Vagina (tissue), 2 donors: ENCODE data around the gene CMTR2. TPM values are rescaled to one million over a fixed set of nuclear protein-coding genes. Genes with fewer than 3 reads are reported as not detected.
A peak's percentile ranks its signal among the peaks of the same experiment; 100 is the strongest.
"Not testable (repeated sequence)": the region's sequence is repeated elsewhere in the genome, so short reads cannot be mapped to it uniquely, and the experiment has no call there.

Experiments
- DNase-seq, 2 donors: peaks; one replicate each; pipeline ENCODE4 v3.0.0-alpha.2; 2017; ENCODE audit errors: extremely low spot score in 2 of 2
- H3K27ac ChIP-seq: fragments of 200-600 bp; sonication (generic); one replicate; pipeline ENCODE4 v1.5.1; 2019
- H3K27me3 ChIP-seq: fragments of 200-600 bp; sonication (generic); one replicate; pipeline ENCODE4 v1.5.1; 2019
- H3K36me3 ChIP-seq, 2 donors: fragments of 200-600 bp; sonication (generic); one replicate each; pipeline ENCODE4 v1.5.1; 2017 to 2019
- H3K4me1 ChIP-seq: fragments of 200-600 bp; sonication (generic); one replicate; pipeline ENCODE4 v1.5.1; 2019
- H3K4me3 ChIP-seq, 2 donors: fragments of 200-600 bp; sonication (generic); 1 replicate in 1 of 2; 2 replicates in 1 of 2; pipeline ENCODE4 v1.5.1; 2016 to 2019
- H3K9me3 ChIP-seq: fragments of 200-600 bp; sonication (generic); one replicate; pipeline ENCODE4 v1.5.1; 2019
- CTCF ChIP-seq, 3 experiments: fragments of 450-650 bp in 2 of 3; fragments of 200-600 bp in 1 of 3; sonication (generic) in 1 of 3; IDR thresholded peaks; one replicate each; pipeline ENCODE4 v1.5.1; 2017 to 2019; ENCODE audit warnings: antibody characterized with exemption in 3 of 3, mild to moderate bottlenecking in 2 of 3, moderate library complexity in 2 of 3
- POLR2A ChIP-seq, 2 donors: fragments of 450-650 bp; IDR thresholded peaks; one replicate each; pipeline ENCODE4 v1.6.1; 2017; ENCODE audit warnings: antibody characterized with exemption in 2 of 2, mild to moderate bottlenecking in 2 of 2, moderate library complexity in 2 of 2
- POLR2AphosphoS5 ChIP-seq, 2 donors: sonication (generic); formaldehyde crosslinking; IDR thresholded peaks; one replicate each; pipeline ENCODE4 v1.9.0; 2017; ENCODE audit warnings: antibody characterized with exemption in 2 of 2, mild to moderate bottlenecking in 2 of 2, low read depth in 1 of 2; ENCODE audit not compliant: insufficient read depth in 1 of 2
- intact Hi-C: fragments of 100-400 bp; cut with DNase I; formaldehyde crosslinking; loops from one replicate; pipeline ENCODE4 v1.15.1; 2023
- total RNA-seq: library from RNA; depleted of rRNA; stranded (reverse); fragments of >200 nt; gene quantifications from one replicate; pipeline ENCODE4 v1.2.3, GENCODE V29; 2016

Gene CMTR2
- total RNA-seq, 1 donor from 2014 or later, result 19.6 TPM

- intact Hi-C loops, result no loop called here
- Histone ChIP-seq H3K9me3 (no peaks in the 10 kb centered on the region), H3K4me1 (no peaks in the 10 kb centered on the region), H3K4me3 (no peak overlapping the region), H3K27ac (no peak overlapping the region), H3K36me3 (no peaks in the 10 kb centered on the region), H3K27me3 (no peaks in the 10 kb centered on the region)
- TF ChIP-seq CTCF (IDR thresholded peaks at IDR 0.05) (no peak), POLR2AphosphoS5 (IDR thresholded peaks at IDR 0.05; ENCODE audit: insufficient read depth in 1 of 2, low read depth in 1 of 2) (no peak), POLR2A (IDR thresholded peaks at IDR 0.05) (no peak)
- no peak for DNase-seq
Observed at GRCh38 chr16:71293919-71294318, 4.7 kb upstream of the CMTR2 start.

GRCh38 chr16:71292095-71292494 is 2.9 kb upstream of the CMTR2 start:
- H3K9me3 ChIP-seq, DNase-seq, H3K27me3 ChIP-seq, H3K36me3 ChIP-seq, H3K4me1 ChIP-seq, H3K27ac ChIP-seq, intact Hi-C loops, H3K4me3 ChIP-seq: not testable (repeated sequence)

GRCh38 chr16:71289732-71290062 is 495 bp upstream of the CMTR2 start:
- peaks cover 0 to 17% of the 10 kb centered on the region in 2 donors for H3K36me3 ChIP-seq
- peaks cover 9% of the 10 kb centered on the region for H3K4me1 ChIP-seq
- no peaks in the 10 kb centered on the region for H3K27me3 ChIP-seq
- no peak for DNase-seq
- H3K27ac ChIP-seq, result peak overlapping the region; percentile 81
- intact Hi-C loops, result no loop called here
- TF ChIP-seq POLR2AphosphoS5 (IDR thresholded peaks at IDR 0.05; ENCODE audit: insufficient read depth in 1 of 2, low read depth in 1 of 2) (no peak), POLR2A (IDR thresholded peaks at IDR 0.05) (no peak), CTCF (IDR thresholded peaks at IDR 0.05) (no peak)
- H3K9me3 ChIP-seq, result no peaks in the 10 kb centered on the region
- H3K4me3 ChIP-seq, result peak overlapping the region; percentile 73 to 76

- H3K9me3 ChIP-seq, result no peaks in the 10 kb centered on the region
- peak overlapping the region; percentile 73 to 76 for H3K4me3 ChIP-seq
- peaks cover 9% of the 10 kb centered on the region for H3K4me1 ChIP-seq
- intact Hi-C loops, result no loop called here
- no peaks in the 10 kb centered on the region for H3K27me3 ChIP-seq
- no peak for DNase-seq
- peak overlapping the region; percentile 81 for H3K27ac ChIP-seq
- peaks cover 0 to 23% of the 10 kb centered on the region in 2 donors for H3K36me3 ChIP-seq
- TF ChIP-seq POLR2A (IDR thresholded peaks at IDR 0.05) (no peak), CTCF (IDR thresholded peaks at IDR 0.05) (no peak), POLR2AphosphoS5 (IDR thresholded peaks at IDR 0.05; ENCODE audit: insufficient read depth in 1 of 2, low read depth in 1 of 2) (no peak)
Observed at GRCh38 chr16:71288570-71288889, 672 bp downstream of the CMTR2 start.

- TF ChIP-seq POLR2AphosphoS5 (IDR thresholded peaks at IDR 0.05; ENCODE audit: insufficient read depth in 1 of 2, low read depth in 1 of 2), result no peak
- no peak for TF ChIP-seq CTCF (IDR thresholded peaks at IDR 0.05)
- no peak for TF ChIP-seq POLR2A (IDR thresholded peaks at IDR 0.05)
- Histone ChIP-seq H3K27ac (no peak overlapping the region), H3K9me3 (no peaks in the 10 kb centered on the region), H3K27me3 (no peaks in the 10 kb centered on the region), H3K4me3 (peak overlapping the region; percentile 73 to 76), H3K36me3 (peaks cover 0 to 23% of the 10 kb centered on the region in 2 donors), H3K4me1 (peaks cover 9% of the 10 kb centered on the region)
- intact Hi-C loops, result no loop called here
- DNase-seq, result no peak
Observed at GRCh38 chr16:71287911-71288310, 1.3 kb downstream of the CMTR2 start.

DNA sequence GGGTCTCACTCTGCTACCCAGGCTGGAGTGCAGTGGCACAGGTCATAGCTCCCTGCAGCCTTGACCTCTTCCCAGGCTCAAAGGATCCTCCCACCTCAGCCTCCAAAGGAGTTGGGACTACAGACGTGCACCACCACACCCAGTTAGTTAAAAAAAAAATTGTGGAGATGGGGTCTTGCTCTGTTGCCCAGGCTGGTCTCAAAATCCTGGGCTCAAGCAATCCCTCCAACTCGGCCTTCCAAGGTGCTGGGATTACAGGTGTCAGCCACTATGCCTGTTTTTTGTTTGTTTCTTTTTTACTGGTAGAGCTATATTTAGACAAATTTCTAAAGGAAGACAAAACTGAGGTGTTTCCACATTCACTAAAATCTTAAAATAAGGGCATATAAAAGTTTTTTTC is 1.7 kb downstream of the CMTR2 start:
- DNase-seq, result no peak
- H3K4me1 ChIP-seq, result peaks cover 9% of the 10 kb centered on the region
- intact Hi-C loops, result no loop called here
- no peak overlapping the region for H3K4me3 ChIP-seq
- H3K9me3 ChIP-seq, result no peaks in the 10 kb centered on the region
- H3K27me3 ChIP-seq, result no peaks in the 10 kb centered on the region
- no peak overlapping the region for H3K27ac ChIP-seq
- TF ChIP-seq POLR2A (IDR thresholded peaks at IDR 0.05) (no peak), CTCF (IDR thresholded peaks at IDR 0.05) (no peak), POLR2AphosphoS5 (IDR thresholded peaks at IDR 0.05; ENCODE audit: insufficient read depth in 1 of 2, low read depth in 1 of 2) (no peak)
- peaks cover 0 to 23% of the 10 kb centered on the region in 2 donors for H3K36me3 ChIP-seq
